ENCODE results near the gene TLR4.

Gene TLR4

DNA sequence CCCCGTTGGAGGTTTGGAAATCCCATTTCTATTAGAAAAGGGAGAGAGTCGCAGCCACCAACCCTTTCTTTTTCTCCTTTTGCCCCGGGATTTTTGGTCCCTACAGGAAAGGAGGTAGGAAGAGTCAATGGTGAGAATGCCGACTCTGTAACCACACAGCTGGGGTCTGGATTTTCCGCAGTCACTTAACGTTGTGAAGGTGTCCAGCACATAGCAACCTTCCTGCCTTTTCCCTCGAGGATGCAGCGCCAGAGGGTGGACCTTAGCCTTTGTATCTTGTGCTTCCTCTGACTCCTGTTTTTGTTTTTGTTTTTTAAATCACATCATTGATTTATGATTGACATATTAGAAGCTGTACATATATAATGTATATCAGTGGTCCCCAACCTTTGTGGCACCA, 41.4 kb downstream of the TLR4 start:
- no peak for DNase-seq

DNA sequence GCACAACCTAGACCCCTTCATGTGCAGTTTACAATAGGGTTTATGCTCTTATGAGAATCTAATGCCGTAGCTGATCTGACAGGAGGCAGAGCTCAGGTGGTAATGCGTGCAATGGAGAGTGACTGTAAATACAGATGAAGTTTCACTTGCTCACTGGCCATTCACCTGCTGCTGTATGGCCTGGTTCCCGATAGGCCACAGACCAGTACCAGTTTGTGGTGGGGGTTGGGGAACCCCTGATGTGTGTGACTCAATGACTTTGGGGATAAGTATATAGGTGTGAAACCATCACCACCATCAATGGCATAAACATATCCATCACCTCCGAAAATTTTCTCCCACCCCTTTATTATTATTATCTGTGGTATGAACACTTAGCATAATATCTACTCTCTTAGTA, 42.1 kb downstream of the TLR4 start:
- DNase-seq = no peak

DNA sequence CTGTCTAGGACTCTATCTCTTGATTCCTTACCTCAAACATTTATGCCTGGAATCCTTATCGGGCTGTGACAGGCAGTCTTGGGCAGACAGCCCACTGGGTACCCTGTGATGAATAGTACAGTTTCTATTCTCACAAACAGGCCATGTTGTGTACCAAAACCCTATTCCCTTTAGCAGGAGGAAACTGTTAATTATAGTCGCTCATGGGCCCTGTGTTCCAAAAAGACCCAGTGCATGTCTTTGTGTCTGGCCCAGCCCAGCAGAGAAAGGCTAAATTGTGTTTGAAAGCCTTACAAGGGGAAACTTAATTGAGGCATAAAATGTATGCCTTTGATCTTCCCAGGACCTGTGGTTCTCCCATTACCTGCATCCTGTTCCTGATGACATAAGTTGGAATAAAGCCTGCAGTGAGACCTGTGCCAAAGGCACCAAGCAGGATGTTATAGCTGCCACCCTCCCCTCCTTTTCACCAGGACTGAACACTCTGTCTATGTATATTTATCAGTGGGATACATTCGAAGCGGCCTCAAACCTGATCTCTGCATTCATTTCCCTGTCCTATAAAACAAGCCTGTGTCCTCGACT, 43.3 kb downstream of the TLR4 start:
- DNase-seq = no peak

DNA sequence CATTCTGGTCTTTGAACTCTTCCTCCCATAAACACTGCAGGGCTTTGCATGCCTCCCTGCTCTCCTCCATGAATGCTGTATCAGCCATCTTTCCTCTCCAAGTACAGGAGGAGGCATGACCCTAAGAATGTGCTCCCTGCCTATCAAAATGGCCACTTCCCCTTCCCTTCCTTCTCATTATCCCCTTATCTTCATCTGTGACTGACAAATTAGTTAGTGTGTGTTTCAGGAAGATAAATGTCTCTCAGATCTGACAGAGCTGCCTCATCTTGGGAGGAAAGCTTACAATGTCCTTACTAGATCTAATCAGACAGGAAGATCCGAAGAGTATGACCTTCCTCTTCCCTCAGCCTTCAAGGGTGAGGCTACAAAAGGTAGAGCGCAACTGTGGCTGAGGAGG, 46.2 kb downstream of the TLR4 start:
- no peak for DNase-seq

DNA sequence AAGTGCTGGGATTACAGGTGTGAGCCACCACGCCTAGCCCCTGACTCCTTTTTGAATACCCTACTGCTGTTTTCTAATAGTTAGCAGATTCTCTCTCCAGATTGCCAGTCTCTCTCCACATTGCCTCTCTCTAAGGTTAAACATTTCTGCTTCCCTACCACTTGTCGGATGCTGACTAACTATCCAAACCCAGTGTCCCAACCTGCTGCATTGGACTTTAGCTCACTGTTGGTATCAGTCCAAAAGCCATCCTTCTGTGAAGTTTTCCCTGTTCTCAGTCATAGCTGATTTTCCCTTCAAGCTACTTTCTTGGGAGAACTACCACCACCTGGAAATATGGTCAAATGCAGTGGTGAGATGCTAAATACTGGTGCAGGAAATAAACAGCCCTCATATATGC, 48.7 kb downstream of the TLR4 start:
- DNase-seq = no peak

DNA sequence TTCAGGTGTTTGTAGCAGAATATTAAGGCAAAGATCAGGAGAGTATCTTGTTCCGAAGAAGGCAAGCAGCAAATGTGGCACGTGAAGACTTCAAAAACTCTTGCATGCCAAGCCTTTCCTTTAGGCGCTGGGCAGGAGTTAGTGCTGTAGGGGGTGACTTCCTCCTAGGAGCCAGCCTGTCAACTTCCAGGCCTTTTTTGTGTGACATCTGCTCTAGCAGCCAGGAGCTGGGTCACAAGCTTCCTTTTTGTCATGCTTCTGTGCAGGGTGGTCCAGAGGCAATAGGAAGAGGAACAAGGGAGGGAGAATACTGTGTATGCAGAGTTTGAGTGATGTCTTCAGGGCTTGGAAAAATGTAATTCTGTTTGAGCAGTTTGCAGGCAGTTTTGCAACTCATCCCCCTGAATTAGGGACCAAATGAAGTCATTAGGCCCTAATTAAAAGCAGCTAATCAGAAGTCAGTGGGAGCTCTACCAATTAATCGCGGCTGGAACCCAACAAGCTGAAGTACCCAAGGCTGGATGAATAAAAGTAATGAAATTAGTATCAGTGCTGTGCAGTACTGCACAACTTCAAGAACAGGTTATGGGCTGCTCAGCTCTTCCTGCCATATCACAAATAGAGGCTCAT, 53.5 kb downstream of the TLR4 start:
- DNase-seq = no peak

DNA sequence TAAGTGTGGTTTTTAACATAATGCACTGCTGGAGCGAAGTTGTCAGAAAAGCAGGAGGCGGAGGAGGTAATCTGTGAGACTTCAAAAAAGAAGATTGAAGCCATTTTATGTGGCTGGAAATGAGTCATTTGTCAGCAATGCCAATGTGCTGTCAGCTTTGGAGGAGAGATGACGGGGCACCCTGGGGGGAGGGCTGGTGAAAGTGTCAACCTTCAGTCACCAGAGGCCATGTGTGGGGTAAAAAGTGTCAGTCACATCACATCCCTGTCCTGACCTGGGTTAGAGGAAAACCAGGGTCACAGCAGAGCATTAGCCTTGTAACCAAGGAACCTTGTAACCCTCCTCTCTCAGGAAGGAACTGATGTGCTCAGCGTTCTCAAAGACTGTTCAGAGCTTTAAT, 59.1 kb downstream of the TLR4 start:
- no peak for DNase-seq

DNA sequence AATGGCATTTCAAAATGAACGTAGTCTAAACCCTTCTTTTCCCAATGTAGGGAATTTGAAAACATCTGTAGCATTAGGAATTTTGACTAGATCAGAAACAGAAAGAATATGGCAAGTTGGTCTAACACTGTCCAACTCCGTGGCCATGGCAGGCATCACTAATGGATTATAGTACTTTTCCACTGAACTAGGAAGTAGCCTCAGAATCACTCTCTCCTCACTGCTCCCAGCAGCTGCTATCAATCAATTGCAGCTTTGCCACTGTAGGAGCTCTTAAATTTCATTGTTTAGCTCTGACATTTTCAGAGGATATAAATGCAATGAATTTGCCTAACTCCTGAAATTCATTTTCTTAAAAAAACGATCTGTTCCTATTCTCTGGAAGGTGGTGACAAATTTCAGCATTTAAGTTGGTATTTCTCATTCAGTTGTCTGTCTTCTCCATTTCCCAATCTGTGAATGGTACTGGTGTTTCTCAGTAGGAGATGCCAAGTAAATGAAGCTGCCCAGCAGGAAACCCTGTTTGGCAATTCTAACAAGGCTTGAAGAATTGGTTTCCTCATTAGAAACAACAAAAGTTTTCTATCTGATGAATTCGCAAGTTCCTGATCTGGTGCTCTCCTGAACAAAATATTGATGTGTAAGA, 64.7 kb downstream of the TLR4 start:
- no peak for DNase-seq

DNA sequence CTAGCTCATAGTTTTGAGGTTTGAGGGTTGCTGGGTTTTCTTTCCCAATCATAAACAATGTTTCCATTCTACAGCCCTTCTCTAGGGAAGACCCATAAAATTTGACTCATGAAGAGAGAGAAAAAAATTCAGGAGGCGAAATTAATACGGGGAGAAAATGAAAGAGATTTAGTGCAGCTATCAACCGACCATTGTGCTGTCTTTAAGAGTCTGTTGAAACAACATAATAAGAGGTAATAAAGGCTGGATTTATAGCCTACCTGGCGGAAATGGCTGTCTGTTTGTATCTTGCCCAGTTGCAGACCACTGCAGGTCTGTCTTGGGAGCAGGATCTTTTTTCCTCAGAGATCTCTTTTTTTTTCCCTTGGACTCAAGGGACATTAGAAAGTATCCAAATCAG, 66.9 kb downstream of the TLR4 start:
- DNase-seq = no peak

DNA sequence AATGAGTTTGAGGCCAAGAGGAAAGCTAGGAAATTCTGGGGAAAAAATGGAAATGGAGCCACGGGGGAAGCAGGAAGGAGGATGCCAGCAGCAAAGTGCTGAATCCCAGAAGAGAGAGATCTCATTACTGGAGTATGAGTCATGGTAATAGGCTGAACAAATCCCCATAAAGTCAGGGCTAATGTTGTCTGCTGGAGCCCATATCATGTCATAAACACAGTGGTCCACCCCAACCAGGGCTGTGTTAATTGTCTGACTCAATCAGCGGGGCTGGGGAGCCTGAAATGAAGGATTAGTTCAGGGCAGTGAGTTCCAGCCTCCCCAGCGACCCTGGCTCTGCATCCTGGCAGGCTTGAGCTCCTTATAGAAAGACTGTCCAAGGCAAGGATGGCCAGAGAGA, 68.8 kb downstream of the TLR4 start:
- DNase-seq = no peak
